HG02840 (cell line): Measurements from ENCODE around the gene GCN1.

Experiments
- ATAC-seq: cut with Tn5 transposase; IDR thresholded peaks from one replicate; pipeline ENCODE4 v1.9.1; 2021; ENCODE audit warnings: mild to moderate bottlenecking, moderate library complexity, moderate number of reproducible peaks; ENCODE audit not compliant: unreplicated experiment, low FRiP score

Gene GCN1

DNA sequence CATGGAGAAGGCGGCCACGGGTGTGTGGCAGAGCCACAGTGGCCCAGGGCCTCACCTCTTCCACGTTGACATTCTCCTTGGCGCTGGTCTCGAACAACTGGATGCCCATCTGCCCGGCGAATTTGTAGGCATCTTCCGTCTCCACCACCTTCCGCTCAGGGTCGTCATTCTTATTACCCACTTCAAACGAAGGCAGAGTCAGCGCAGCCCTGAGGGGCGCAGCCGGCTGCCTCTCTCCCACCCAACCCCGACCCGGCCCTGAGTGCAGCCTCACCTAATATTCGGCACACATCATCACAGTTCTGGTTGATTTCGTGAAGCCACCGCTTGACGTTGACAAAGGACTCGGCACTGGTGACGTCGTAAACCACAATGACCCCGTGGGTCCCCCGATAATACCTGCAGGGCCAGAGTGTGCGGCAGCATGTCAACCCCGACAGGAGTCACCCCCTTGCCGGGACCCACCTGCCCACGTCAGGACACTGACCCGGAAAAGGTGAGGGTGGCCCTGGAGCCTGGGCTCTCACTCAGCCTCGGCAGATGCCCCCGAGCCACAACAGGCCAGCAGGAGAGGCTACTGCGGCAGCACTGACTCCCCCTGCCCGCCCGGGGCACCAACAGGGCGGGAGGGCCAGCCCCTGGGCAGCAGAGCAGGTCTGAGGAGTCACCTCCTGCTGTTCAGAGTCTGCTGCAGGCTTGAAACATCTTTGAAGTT lies 95.6 kb downstream of the GCN1 start:
- ATAC-seq: no peak

DNA sequence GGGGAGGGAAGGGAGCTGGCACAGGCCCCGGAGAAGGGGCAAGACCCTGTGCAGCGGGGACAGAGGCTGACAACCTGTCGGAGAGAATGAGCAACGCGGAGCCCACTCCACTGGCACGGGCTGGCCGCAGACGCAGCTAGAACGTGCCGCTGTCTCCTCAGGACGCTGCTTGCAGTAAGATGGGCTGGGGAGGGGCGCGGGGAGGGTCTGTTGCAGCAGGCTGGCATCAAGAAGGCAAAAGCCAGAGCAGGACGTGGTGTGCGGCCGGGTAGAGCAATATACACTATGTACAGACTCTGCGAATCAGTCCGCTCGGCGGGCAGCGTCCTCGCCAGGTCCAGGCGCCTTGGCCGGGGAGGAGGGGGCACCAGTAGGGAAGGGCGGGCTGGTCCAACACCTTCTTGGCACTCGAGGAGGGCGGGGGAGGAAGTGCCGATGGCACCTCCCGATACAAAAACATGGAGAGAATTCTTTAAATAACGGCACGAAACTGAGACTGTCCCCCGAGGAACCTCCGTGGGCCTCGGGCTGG lies 97.8 kb downstream of the GCN1 start:
- no peak for ATAC-seq

DNA sequence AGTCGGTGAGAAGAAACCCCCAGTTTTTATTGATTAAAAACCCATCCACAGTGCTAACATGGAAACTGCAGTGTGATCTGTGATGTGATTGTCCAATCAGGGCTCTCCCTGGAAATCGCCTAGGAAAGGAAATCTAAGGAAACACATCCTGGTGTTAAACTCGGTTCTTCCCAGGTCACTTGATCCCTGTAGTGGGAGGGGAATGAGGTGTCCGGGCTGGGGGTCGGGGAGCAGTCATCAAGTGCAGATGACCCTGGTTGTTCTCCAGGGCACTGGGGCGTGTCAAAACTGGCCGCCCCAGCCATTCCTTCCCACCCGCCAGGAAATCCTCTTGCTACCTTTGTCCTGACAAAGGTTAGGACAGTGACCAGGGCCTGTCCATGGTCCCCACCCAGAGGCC lies 98.8 kb downstream of the GCN1 start:
- ATAC-seq: no peak

DNA sequence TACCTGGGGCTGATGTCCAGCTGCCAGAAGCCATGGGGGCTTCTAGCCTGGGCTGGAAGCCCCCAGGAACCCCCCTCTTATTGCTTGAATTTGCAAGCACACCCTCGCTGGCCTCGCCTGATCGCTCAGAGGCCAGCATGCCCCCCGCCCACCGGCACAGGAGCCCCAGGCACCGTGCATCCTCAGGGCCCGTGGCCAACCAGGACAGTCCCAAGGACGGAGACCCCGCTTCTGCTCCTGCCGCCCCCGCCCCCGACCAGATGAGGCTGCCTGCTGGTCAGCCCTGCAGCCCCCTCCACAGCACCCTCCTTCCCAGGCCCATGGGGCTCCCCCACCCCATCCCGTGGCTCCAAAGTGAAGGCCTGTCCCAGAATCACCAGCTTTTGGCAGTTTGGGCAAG lies 99.2 kb downstream of the GCN1 start:
- no peak for ATAC-seq

DNA sequence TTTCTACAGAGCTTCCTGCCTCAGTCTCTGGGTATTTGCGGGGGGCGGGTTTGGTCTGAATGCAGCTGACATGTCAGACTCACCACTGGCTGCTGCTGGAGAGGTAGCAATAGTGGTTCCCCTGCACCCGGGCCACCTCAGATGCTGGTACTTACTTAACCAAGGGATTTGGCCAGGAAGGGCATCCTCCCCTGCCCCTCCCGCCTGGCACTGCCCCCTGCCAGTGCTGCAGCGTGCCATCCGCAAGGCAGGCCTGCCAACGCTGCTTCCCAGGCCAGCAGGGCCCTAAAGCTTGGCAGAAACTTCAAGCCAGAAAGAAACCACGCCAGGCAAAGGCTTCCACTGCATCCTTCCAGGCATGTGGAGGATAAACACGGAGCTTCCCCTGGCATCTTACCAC lies 100.0 kb downstream of the GCN1 start:
- no peak for ATAC-seq

DNA sequence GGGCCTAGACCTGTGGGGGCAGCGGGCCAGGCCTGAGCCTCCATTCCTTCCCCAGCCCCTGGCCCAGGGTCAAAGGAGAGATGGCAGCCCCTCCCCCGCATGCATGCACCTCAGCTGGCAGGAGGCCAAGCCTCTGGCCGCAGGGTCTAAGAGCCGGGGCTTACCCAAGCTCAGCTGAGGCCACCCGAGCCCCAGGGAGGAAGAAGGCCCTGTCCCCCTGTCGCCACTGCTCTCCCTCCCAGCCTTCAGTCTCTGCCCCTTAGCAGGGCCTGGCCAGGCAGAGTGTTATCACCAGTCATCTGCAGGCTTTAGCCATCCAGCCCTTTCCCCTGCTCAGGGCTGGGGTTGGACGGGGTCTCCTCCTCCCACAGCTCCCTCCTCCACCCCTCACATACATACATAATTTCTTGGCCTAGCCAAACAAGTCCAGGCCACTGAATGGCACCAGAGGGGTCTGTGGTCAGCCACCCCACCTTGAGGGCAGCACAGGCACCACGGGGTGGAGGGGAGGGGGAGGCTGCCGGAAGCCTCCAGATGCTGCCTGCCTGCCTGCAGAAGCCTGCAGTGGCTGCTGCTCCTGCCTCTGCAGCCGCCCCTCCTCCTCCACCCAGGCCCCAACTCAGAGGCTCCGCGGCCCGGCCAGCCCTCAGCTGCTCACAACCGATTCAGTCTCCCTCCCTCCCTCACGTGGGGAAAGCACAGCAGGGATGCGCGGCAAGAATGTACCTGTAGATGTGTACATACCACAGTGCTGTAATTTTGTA lies 100.7 kb downstream of the GCN1 start:
- no peak for ATAC-seq

DNA sequence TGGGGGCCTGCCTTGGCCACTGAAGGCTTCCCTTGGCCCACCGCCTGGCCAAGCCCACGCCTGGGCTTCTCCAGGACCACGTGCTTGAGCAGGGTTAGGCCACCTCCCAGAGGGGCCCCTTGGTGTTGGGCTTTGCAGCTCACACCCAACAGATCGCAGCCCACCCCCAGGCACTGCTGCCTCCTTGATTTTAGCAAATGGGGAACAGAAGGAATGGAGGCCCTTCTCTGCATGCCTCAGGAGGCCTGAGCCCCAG lies 101.3 kb downstream of the GCN1 start:
- no peak for ATAC-seq

DNA sequence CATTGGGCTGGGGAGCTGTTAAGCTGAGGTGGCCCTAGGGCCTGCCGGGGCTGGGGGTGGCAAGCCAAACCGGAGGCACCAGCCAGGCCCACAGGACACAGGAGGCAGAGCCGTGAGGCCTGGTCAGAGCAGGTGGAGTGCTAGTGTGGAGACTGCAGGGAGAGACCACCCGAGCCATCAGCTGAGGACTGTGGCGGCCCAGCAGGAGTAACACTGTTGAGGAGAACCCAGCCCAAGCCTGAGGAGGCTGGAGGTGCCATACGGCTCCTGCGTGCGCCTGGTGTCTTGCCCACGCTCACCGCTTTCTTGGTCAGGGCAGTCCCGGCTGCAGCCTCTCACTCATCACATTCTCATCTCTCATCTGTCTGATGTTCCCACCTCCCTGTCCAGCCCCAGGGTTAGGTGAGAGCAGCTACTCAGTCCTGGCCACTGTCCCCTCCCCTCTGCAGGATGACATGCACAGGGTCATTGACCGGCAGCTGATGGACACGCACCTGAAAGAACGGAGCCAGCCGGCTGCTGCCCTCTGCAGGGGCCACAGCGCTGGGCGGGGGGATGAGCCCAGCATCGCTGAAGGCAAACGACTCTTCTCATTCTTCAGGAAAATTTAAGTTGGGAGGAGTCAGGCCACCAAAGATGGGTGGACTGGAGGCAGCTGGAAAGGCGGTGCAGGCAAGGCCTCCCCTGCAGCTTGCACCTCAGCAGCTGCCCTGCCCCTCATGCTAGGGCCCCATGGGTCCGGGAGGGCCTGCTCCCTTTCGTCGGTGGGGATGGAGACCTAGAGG lies 101.8 kb downstream of the GCN1 start:
- ATAC-seq: no peak

DNA sequence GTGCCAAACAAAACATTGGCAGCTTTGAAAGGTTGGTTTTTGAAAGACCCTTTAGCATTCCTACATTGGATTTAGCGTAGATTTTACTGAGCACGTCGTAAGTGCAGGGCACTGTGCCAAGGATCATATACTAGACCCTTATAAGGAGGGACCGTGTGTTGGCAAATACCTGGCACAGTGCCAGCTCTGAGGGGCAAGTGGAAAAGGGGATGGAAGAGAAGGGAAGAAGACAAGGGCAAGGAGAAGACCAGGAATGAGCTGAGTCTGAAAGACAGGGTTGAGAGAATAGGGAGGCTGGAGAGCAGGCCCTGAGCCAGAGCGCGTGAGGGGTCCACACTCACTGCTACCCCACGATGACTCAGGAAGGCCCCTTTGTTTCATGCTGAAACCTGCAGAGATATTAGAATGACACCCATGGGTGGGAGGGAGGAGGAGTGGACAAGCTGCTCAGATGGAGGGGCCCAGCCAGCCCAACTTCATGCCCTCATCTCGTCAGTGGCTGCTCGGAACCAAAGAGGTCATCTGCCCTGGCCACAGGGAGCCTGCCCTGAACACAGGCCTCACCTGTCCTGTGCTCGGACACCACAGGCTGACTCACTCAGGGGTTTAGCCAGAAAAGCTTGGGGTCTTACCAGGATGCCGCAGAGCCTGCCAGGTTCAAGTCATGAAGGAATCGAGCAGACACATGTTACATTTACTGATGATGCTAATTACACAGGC lies 103.0 kb downstream of the GCN1 start:
- no peak for ATAC-seq

DNA sequence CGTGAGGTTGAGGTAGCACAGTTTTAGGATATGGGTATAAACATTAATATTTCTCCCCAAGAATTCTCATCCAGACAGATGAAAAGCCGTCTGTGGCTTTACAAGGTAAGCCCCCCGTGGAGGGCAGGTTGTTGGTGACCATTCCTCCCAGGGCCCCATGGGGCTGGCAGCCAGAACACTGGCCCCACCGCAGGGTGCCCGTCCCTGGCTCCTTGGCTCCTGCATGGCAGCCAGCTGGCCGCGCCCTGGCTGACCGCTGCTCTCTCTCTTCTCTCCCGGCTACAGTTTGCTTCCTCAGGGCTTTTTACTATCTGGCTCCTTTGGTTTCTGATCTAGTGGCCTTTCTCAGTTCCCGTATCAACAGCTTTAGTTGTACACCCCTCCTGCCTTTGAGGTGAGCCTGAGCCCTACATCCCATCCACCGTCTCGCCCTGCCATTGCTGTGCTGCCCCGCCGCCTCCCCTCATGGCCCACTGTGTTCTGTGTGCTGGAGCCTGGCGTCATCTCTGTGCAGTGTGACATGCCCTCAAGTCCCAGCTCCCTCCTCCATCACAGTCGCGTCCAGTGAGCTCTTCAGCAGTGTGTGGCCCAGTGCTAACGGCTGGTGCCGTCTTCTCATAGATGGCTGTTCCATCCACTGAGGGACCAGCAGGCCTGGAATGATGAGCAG lies 103.8 kb downstream of the GCN1 start:
- ATAC-seq: no peak

DNA sequence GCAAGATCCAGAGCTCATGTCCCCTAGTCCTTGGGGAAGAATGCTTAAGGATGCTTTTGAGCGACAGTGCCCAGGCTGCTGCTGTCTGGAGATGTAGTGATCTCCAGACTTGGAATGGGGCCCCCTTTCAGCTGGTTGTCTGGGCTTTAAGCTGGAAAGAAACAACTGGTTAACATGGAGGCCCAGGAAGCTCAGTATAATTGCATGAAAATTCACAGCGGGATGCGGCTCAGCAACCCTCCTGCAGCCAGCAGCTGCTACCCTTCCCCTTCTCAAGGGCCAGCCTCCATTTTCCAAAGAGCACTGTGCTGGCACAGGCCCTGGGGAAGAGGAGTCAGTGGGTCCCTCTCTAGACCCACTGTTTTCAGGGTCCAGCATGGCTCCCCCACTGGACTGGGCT lies 104.3 kb downstream of the GCN1 start:
- no peak for ATAC-seq

DNA sequence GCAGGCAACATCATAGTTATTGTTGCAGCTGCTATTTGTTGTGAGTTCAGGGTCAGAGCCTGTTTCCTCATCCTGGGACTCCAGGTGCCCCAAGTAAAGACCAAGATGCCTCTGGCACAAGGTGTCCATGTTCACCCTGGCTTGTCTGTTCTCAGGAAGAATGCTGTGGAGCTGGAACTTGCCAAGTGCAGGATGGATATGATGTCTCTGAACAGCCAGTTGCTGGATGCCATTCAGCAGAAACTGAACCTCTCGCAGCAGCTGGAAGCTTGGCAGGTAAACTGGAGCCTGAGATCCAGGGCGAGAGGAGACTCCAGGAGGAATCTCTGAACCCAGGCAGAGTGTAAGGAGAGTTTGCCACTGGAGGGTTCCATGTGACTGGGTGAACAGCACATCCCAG lies 104.7 kb downstream of the GCN1 start:
- ATAC-seq: no peak

DNA sequence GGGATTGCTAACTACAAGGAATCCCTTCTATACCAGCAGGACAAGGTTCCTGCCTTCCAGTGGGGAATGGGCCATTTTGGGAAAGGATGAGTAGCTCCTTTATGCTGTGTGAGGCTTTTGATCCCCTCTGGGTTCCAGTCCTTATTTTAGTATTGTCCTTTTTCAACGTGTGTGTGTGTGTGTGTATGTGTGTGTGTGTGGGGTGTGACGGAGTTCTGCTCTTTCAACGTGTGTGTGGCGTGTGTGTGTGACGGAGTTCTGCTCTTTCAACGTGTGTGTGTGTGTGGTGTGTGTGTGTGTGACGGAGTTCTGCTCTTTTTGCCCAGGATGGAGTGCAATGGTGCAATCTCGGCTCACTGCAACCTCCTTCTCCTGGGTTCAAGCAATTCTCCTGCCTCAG lies 105.4 kb downstream of the GCN1 start:
- ATAC-seq: no peak

DNA sequence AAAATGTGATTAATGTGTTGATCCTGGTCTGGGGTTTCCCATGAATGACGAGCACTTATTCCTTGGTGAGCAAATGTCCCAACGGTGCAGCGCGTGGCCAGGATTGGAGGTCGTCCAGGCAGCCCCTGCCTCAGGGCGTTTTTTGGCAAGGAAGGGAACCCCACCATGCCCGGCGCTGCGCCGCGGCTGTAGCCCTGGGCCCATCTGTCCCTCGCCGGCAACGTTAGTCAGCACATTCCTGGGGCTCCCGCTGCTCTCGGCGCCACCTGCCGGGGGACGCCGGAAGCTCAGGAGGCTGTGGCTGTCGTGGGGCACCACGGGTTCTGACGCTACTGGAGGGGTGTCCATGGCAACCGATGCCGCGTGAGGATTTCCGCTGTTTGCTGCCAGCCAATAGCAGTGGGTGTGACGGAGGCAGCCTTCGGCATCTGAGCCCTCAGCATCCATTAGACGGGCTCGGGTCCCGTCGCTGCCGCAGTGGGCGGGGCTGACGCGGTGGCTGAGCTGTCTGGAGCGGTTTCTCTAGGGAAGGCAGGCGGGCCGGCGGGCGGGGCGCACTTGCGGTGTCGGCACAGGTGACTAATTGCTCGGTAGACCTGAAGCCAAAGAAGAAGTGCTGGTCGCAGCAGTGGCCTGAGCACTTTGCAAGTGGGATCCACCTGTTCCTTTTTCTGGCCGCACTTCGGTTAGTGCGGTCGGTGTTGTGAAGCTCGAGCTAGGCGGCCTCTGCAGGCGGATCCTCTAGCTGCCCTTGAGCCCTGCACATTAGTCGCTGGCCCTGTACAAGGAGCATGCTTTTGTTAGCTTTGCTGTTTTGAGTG lies 107.5 kb downstream of the GCN1 start:
- peak; percentile 92 for ATAC-seq

DNA sequence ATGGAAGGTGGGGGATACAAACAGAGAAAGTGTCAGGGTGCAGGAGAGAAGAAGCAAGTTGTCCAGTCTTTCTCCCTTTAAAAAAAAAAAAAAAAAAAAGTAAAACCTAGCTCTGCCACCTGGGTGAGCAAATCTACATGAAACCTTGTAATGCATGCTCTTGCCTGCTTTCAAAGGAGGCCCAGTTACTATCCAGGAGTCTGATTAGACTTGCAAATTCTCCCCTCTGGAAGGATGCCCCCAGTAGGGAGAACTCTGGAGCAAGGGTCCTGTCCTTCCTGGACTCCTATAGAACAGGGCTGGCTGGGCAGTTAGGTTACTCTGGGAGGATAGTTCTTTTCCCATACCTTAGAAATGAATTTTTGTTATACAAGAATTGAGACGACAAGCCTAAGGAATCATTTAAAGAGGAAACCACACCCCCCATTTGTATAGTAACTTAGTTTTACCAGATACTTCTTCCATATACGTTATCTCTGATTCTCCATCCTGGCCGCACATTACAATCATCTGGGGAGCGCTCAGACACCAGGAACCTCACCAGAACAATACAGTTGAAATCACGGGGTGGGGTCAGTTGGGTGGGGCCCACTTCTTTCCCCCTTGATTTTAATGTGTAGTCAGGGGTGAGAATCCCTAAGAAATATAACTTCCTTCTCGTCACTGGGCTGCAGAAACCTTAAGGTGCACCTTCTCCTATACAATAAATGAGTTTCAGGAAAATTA lies 108.4 kb downstream of the GCN1 start:
- ATAC-seq: no peak

DNA sequence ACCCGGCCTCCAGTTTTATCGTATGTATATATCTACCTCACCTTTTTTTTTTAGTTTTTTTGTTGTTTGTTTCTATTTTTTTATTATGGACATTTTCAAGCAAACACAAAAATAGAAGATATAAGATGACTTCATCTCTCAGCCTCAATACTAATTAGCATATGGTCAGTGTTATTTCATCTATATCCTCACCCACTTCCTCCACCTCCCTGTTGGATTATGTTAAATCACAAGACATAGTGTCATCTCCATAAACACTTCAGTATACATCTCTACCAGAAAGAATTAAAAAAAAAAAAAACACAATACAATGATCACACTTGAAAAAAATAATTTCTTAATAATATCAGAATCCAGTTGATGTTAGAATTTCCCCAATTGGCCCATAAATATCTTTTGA lies 112.9 kb downstream of the GCN1 start:
- ATAC-seq: no peak

DNA sequence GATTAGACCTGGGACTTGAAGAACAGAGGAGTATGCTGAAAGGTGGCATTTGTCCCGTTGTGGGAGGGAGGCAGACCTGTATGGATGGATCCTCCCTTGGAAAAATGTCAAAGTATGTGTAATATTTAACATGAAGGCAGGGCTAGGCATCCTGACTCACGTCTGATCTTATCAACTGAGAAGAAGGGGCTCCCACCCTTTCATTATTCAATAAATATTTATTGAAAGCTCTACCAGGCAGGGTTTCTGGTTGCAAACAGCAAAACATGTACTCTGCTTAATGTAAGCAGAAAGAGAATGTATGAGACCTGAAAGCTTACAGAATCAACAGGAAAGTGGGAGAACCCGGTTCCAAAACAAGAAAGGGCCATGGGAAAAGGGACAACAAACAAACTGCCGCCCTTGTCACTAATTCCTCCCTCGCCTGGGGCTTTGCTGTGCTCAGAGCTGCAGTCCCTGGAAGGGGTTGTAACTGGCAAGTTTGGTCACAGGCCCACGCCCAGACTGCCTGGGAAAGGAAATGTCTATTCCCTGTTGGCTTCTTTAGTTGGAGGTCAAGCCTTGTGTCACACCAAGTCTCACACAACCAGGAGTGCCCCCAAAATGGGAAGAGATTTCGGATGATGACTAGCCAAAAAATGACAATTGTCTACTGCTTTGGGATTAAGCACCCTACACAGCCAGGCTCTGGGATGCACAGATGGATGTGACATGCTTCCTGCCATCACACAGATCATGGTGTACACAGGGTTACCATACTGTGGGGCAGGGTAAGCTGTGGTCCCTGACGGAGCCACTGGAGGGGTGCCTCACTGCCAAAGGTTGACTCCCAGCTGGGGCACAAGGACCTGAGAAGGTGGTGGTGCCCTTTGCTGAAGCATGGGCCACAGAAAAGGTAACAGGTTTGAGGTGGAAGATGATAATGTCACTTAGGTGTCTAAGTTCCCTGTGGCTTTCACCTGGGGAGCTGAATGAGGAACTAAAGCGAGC lies 114.8 kb downstream of the GCN1 start:
- ATAC-seq: no peak

DNA sequence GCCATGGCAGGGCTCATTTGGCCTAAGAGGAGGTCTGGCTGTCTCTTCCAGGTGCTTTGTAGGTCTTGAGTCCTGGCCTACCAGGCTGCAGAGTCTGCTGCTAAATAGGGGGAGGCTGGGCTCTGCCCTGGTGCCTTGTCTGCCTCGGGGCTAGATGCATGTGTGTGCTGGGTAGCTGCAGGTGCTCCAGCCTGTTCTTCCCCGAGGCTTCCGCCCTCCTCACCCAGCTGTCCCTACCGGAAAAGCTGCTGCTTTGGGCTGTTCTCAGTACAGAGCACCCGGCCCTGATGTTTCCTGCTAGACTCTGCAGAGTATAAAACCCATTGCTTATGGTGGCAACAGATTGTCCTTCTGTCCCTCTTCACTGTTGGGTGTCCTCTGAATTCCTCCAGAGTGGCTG lies 115.6 kb downstream of the GCN1 start:
- ATAC-seq: no peak
